MM.1S (cell line): ENCODE results near the gene MTFMT.

Experiments used
- DNase-seq: peaks from one replicate; pipeline ENCODE4 v3.0.0-alpha.2; 2015
- H2AFZ ChIP-seq: fragments of 300-600 bp; sonication (generic); 2 replicates; pipeline ENCODE4 v1.6.0; 2016; ENCODE audit warnings: antibody characterized with exemption, low read length
- H3F3A ChIP-seq: fragments of 300-600 bp; sonication (generic); 2 replicates; pipeline ENCODE4 v1.6.1; 2016; ENCODE audit warnings: mild to moderate bottlenecking, antibody characterized with exemption, low read length, moderate library complexity, mixed read lengths; ENCODE audit not compliant: insufficient read depth
- H3K27ac ChIP-seq: fragments of 300-600 bp; sonication (generic); 2 replicates; pipeline ENCODE4 v1.5.1; 2016; ENCODE audit warnings: mild to moderate bottlenecking, low read length
- H3K27me3 ChIP-seq: fragments of 300-600 bp; sonication (generic); replicated peaks from 2 replicates; pipeline ENCODE4 v1.6.0; 2016; ENCODE audit warnings: low read length; ENCODE audit not compliant: insufficient read depth
- H3K36me3 ChIP-seq: fragments of 300-600 bp; sonication (generic); replicated peaks from 2 replicates; pipeline ENCODE4 v1.6.1; 2016; ENCODE audit warnings: mild to moderate bottlenecking, low read length, mixed read lengths; ENCODE audit not compliant: insufficient read depth
- H3K4me1 ChIP-seq: fragments of 300-600 bp; sonication (generic); 2 replicates; pipeline ENCODE4 v1.6.1; 2016; ENCODE audit warnings: low read length, mixed read lengths
- H3K4me2 ChIP-seq: fragments of 300-600 bp; sonication (generic); 2 replicates; pipeline ENCODE4 v1.6.0; 2016; ENCODE audit warnings: low read depth, low read length
- H3K4me3 ChIP-seq: fragments of 300-600 bp; sonication (generic); 2 replicates; pipeline ENCODE4 v1.5.1; 2016; ENCODE audit warnings: low read length, mixed read lengths
- H3K79me2 ChIP-seq: fragments of 300-600 bp; sonication (generic); 2 replicates; pipeline ENCODE4 v1.6.1; 2016; ENCODE audit warnings: mixed run types, low read length, mixed read lengths
- H3K9ac ChIP-seq: fragments of 300-600 bp; sonication (generic); 2 replicates; pipeline ENCODE4 v1.6.1; 2016; ENCODE audit warnings: low read length, mixed read lengths
- H3K9me2 ChIP-seq: fragments of 300-600 bp; sonication (generic); replicated peaks from 2 replicates; pipeline ENCODE4 v1.6.1; 2016; ENCODE audit warnings: mild to moderate bottlenecking, low read length, mixed read lengths; ENCODE audit not compliant: insufficient read depth
- H3K9me3 ChIP-seq: fragments of 300-600 bp; sonication (generic); replicated peaks from 2 replicates; pipeline ENCODE4 v1.6.1; 2016; ENCODE audit warnings: mild to moderate bottlenecking, low read length, mixed read lengths; ENCODE audit not compliant: insufficient read depth
- H4K20me1 ChIP-seq: fragments of 300-600 bp; sonication (generic); 2 replicates; pipeline ENCODE4 v1.6.1; 2016; ENCODE audit warnings: mild to moderate bottlenecking, low read length, moderate library complexity, mixed read lengths; ENCODE audit not compliant: insufficient read depth
- EZH2 ChIP-seq: fragments of 300-600 bp; sonication (generic); optimal IDR thresholded peaks from 2 replicates; pipeline ENCODE3; 2017; ENCODE audit warnings: low read depth, mild to moderate bottlenecking, antibody characterized with exemption, low read length, mixed read lengths
- EZH2phosphoT487 ChIP-seq: fragments of 300-600 bp; sonication (generic); IDR thresholded peaks from 2 replicates; pipeline ENCODE4 v1.6.1; 2018; ENCODE audit warnings: antibody characterized with exemption, low read length
- TF ChIP-seq, protein P1 (sequence below): fragments of 300-600 bp; sonication (generic); IDR thresholded peaks from 2 replicates; pipeline ENCODE4 v1.5.1; 2016; ENCODE audit warnings: antibody characterized with exemption, low read length, mixed read lengths

Gene MTFMT

GRCh38 chr15:64997066-64997465 lies 32.4 kb downstream of the MTFMT start:
- no peaks in the 10 kb centered on the region for H3K36me3 ChIP-seq
- no peak overlapping the region for H3K27ac ChIP-seq
- no peak overlapping the region for H3K4me3 ChIP-seq
- H3K9me3 ChIP-seq = no peaks in the 10 kb centered on the region
- no peak overlapping the region for H3K9ac ChIP-seq
- TF ChIP-seq EZH2phosphoT487 = no peak
- TF ChIP-seq EZH2 = no peak
- TF ChIP-seq, protein P1, sequence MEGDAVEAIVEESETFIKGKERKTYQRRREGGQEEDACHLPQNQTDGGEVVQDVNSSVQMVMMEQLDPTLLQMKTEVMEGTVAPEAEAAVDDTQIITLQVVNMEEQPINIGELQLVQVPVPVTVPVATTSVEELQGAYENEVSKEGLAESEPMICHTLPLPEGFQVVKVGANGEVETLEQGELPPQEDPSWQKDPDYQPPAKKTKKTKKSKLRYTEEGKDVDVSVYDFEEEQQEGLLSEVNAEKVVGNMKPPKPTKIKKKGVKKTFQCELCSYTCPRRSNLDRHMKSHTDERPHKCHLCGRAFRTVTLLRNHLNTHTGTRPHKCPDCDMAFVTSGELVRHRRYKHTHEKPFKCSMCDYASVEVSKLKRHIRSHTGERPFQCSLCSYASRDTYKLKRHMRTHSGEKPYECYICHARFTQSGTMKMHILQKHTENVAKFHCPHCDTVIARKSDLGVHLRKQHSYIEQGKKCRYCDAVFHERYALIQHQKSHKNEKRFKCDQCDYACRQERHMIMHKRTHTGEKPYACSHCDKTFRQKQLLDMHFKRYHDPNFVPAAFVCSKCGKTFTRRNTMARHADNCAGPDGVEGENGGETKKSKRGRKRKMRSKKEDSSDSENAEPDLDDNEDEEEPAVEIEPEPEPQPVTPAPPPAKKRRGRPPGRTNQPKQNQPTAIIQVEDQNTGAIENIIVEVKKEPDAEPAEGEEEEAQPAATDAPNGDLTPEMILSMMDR = no peak
- no peak overlapping the region for H2AFZ ChIP-seq
- DNase-seq = no peak
- no peak overlapping the region for H3K4me2 ChIP-seq
- H3K9me2 ChIP-seq = no peaks in the 10 kb centered on the region
- no peaks in the 10 kb centered on the region for H3F3A ChIP-seq
- no peaks in the 10 kb centered on the region for H4K20me1 ChIP-seq
- no peaks in the 10 kb centered on the region for H3K27me3 ChIP-seq
- H3K4me1 ChIP-seq = no peaks in the 10 kb centered on the region
- H3K79me2 ChIP-seq = no peaks in the 10 kb centered on the region

DNA sequence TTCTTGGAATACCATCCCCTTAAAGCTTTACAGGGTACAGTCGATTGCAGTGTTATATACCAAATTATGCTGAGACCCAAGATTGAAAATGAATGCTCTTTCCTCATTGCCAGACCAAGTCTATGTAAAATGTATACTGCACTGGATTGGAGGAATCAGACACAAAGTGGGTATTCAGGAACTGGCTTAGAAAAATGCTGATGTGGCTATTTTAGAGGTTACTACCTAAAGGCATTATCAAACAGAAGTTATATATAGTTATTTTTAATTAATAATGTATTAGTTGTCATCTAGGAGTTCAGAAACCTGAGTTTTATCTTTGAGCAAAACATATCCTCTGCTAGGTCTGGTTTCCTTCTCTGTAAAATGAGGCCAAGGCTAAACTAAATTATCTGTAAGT lies 36.1 kb downstream of the MTFMT start:
- Histone ChIP-seq H3K27me3 (no peaks in the 10 kb centered on the region), H3K4me2 (peak overlapping the region; percentile 67), H3K4me1 (no peaks in the 10 kb centered on the region), H3K9me3 (no peaks in the 10 kb centered on the region), H3K4me3 (peak overlapping the region; percentile 40), H2AFZ (peak overlapping the region; percentile 71), H3K36me3 (no peaks in the 10 kb centered on the region), H3F3A (peaks cover 7% of the 10 kb centered on the region; the same call in 1 of the 2 replicates), H3K27ac (no peak overlapping the region), H4K20me1 (no peaks in the 10 kb centered on the region), H3K9ac (peak overlapping the region; percentile 36; the same call in 1 of the 2 replicates), H3K9me2 (no peaks in the 10 kb centered on the region), H3K79me2 (peaks cover 12% of the 10 kb centered on the region)
- no peak for DNase-seq
- TF ChIP-seq EZH2phosphoT487 = no peak
- no peak for TF ChIP-seq EZH2
- TF ChIP-seq, protein P1 = no peak

- Histone ChIP-seq H3K9ac (no peak overlapping the region), H3K4me2 (no peak overlapping the region), H2AFZ (no peak overlapping the region), H3K27ac (no peak overlapping the region), H3K27me3 (no peaks in the 10 kb centered on the region), H3K79me2 (peaks cover 26% of the 10 kb centered on the region), H3K9me2 (no peaks in the 10 kb centered on the region), H3K4me3 (no peak overlapping the region), H3F3A (peaks cover 7% of the 10 kb centered on the region; the same call in 1 of the 2 replicates), H3K9me3 (no peaks in the 10 kb centered on the region), H3K4me1 (no peaks in the 10 kb centered on the region), H3K36me3 (no peaks in the 10 kb centered on the region), H4K20me1 (no peaks in the 10 kb centered on the region)
- no peak for DNase-seq
- TF ChIP-seq, protein P1 = no peak
- TF ChIP-seq EZH2phosphoT487 (no peak), EZH2 (no peak)
Measured at GRCh38 chr15:64991536-64992135, 37.8 kb downstream of the MTFMT start.
